Glutamatergic neuron (in vitro differentiated cells): ENCODE data around the gene PLCG1. TPM values are rescaled to one million over a fixed set of nuclear protein-coding genes. Genes with fewer than 3 reads are reported as not detected.
A peak's percentile ranks its signal among the peaks of the same experiment; 100 is the strongest.

ENCODE experiments used
- DNase-seq: peaks from one replicate; pipeline ENCODE4 v3.0.0; 2022
- H3K27ac Mint-ChIP-seq: one replicate; pipeline ENCODE4 v1.8.0; 2020; ENCODE audit warnings: mild to moderate bottlenecking, mixed read lengths, inconsistent platforms; ENCODE audit not compliant: unreplicated experiment
- H3K27me3 Mint-ChIP-seq: one replicate; pipeline ENCODE4 v1.8.0; 2020; ENCODE audit warnings: mild to moderate bottlenecking, moderate library complexity, mixed read lengths, inconsistent platforms; ENCODE audit not compliant: unreplicated experiment
- H3K36me3 Mint-ChIP-seq: one replicate; pipeline ENCODE4 v1.8.0; 2020; ENCODE audit warnings: mild to moderate bottlenecking, mixed read lengths, inconsistent platforms; ENCODE audit not compliant: unreplicated experiment
- H3K4me1 Mint-ChIP-seq: one replicate; pipeline ENCODE4 v1.8.0; 2020; ENCODE audit warnings: mild to moderate bottlenecking, low read depth, mixed read lengths, inconsistent platforms; ENCODE audit not compliant: unreplicated experiment
- H3K4me3 Mint-ChIP-seq: one replicate; pipeline ENCODE4 v1.8.0; 2020; ENCODE audit warnings: mild to moderate bottlenecking, mixed read lengths, inconsistent platforms; ENCODE audit not compliant: unreplicated experiment
- H3K9me3 Mint-ChIP-seq: one replicate; pipeline ENCODE4 v1.8.0; 2020; ENCODE audit warnings: mild to moderate bottlenecking, moderate library complexity, mixed read lengths, inconsistent platforms; ENCODE audit not compliant: unreplicated experiment
- total RNA-seq: library from RNA; stranded (reverse); fragmentation: NEBNext Ultra II Directional; extraction: Animal tissue kit (Norgen Biotek cat#: 25700); gene quantifications from one replicate; pipeline ENCODE4 v1.2.1, GENCODE V29; 2021; ENCODE audit not compliant: unreplicated experiment
- TF ChIP-seq, protein P1 (sequence below): fragments of 200-600 bp; sonication (generic); IDR thresholded peaks from one replicate; pipeline ENCODE4 v1.5.0; 2021; ENCODE audit not compliant: partially characterized antibody, unreplicated experiment

PLCG1 gene
- total RNA-seq, 1 donor from 2014 or later: 458 TPM

DNA sequence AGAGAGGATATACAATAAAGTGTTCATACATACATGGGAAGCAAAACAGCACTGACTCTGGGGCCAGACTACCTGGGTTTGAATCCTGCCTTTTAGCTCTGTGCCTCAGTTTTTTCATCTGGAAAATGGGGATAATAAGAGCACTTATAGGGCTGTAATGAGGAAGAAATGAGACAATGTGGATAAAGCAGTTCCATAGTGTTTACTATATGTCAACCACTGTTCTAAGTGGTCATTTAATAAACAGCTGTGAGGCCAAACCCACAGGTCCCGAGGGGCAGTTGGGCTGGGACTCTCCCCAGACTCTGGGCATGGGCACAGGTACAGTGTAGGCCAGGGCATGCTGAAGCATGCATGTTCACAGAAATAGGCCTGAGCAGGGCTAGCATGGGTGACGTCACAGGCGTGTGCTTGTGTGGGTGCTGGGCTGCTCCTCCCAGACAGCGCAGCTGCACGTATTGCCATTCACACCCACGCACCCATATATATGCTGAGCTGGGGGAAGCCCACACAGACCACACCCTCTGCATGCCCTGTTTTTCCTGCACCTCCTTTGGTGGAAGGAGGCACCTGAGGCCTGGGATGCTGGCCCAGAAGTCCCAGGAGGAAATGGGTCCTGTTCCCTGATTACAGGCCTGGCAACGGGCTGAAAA lies 3.5 kb upstream of the PLCG1 start:
- TF ChIP-seq, protein P1, sequence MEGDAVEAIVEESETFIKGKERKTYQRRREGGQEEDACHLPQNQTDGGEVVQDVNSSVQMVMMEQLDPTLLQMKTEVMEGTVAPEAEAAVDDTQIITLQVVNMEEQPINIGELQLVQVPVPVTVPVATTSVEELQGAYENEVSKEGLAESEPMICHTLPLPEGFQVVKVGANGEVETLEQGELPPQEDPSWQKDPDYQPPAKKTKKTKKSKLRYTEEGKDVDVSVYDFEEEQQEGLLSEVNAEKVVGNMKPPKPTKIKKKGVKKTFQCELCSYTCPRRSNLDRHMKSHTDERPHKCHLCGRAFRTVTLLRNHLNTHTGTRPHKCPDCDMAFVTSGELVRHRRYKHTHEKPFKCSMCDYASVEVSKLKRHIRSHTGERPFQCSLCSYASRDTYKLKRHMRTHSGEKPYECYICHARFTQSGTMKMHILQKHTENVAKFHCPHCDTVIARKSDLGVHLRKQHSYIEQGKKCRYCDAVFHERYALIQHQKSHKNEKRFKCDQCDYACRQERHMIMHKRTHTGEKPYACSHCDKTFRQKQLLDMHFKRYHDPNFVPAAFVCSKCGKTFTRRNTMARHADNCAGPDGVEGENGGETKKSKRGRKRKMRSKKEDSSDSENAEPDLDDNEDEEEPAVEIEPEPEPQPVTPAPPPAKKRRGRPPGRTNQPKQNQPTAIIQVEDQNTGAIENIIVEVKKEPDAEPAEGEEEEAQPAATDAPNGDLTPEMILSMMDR: no peak
- Mint-ChIP-seq H3K9me3 (peaks cover 11% of the 10 kb centered on the region), H3K36me3 (no peaks in the 10 kb centered on the region), H3K27me3 (peaks cover 17% of the 10 kb centered on the region), H3K4me1 (peaks cover 18% of the 10 kb centered on the region), H3K27ac (no peak overlapping the region), H3K4me3 (no peak overlapping the region)
- DNase-seq: no peak

DNA sequence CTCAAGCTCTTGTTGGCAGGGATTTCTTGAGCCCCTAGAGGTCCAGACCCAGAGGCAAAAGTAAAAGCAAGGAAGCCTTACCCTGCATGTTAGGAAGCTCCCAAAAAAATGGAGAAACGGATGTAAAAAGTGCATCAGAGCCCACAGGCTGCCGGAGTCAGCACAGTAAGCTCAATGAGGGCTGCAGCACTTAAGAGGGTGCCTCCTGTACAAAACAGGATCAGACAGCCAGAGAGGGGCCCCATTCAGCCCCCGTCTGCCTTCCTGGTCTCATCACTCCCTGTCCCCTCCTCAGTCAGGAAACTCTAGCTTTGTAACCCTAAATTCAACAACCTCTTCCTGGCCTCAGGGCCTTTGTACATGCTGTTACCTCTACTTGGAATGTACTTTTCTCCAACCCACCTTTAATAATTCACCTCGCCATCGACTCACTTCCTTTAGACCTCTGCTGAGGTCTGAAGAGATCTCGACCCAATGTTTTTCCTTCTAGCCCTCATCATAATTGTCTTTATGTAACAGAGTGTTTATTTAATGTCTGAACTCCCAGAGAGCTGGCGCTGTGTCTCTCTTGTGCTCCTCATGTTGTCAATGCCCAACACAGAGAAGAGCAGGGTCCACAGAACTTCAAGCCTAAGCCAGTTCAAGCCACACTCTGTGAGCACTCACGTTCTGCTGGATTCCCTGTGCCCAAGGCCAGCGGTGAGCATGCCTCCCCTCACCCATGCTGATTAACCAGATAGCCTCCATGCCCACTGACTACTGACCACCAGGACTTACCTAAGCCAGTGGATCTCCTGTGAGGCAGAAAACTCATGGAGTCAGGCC lies 2.8 kb upstream of the PLCG1 start:
- H3K27ac Mint-ChIP-seq: no peak overlapping the region

DNA sequence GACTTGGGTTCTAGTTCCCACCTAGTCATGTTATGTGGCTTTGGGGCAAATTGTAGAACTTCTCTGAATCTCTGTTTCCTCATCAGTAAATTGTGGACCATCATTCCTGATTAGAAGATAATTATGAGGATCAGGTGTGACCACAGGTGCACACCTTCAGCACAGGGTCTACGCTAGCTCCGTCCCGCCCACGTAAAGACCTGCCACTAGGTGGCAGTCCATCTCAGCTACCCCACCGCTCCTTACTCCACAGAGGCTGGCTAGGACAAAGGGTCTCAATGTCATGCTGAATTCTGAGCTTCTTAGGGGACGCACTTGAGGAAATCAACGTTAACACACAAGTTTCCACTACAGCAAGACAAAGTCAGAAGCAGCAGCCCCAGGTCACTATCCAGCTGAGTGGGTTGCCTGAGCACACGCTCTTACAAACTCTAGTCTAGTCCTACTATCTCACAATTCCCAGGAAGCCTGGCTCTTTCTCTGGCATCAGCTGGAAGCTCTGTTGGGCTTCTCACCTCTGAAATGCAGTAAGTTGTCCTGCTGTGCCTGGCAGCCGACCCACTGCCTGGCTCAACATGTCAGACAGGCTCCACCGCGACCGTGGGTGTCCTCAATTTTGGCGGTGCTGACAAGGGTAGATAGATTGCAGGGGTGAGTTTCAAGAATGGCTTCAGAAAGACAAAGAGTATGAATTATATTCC lies 2.0 kb upstream of the PLCG1 start:
- DNase-seq: peak; percentile 59

More for the DNA sequence above, 2.8 kb upstream of the PLCG1 start:
- no peak for DNase-seq
- Mint-ChIP-seq H3K27me3 (peaks cover 17% of the 10 kb centered on the region), H3K4me3 (no peak overlapping the region), H3K9me3 (peaks cover 15% of the 10 kb centered on the region), H3K36me3 (no peaks in the 10 kb centered on the region), H3K4me1 (peaks cover 24% of the 10 kb centered on the region)
- TF ChIP-seq, protein P1: no peak

DNA sequence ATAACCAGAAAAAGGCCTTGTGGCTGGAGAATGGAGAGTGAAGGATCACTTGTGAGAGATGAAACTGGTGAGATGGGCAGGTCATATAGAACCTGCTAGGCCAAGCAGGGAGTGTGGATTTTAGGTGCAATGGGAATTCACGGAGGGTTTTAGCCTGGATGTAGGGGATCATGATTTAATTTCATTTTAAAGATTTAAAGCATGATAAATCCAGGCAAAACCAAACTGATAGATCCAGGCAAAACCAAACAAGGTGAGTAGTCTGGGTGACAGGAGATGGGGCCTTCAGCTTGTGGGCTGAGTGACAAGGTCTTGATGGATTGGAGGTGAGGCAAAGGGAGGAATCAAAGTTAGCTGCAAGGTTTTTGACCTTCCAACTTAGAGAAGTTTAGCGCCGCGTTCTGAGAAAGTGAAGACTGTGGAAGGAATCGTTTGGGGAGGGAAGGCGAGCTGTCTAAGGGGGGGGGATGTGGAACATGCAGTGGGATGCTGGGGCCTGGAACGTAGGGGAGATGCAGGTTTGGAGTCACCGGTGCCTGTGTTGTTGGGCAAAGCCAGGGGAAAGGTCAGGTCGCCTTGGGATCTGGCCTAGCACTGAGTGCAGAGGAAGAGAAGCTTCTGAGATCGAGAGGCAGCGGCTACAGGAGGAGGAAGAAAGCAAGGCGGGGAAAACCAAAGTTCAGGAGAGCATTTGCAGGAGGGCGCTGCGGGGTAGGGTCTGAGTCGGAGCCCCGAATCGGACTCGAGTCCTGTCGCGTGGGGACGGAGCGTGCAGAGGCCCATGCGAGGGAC lies 1.3 kb upstream of the PLCG1 start:
- H3K4me3 Mint-ChIP-seq: peak overlapping the region; percentile 84
- DNase-seq: no peak
- H3K4me1 Mint-ChIP-seq: peaks cover 38% of the 10 kb centered on the region
- H3K27me3 Mint-ChIP-seq: peaks cover 17% of the 10 kb centered on the region
- peaks cover 16% of the 10 kb centered on the region for H3K9me3 Mint-ChIP-seq
- no peaks in the 10 kb centered on the region for H3K36me3 Mint-ChIP-seq
- TF ChIP-seq, protein P1: no peak
- peak overlapping the region; percentile 91 for H3K27ac Mint-ChIP-seq

More for the DNA sequence above, 2.0 kb upstream of the PLCG1 start:
- peaks cover 17% of the 10 kb centered on the region for H3K27me3 Mint-ChIP-seq
- no peaks in the 10 kb centered on the region for H3K36me3 Mint-ChIP-seq
- H3K4me3 Mint-ChIP-seq: peak overlapping the region; percentile 84
- peaks cover 16% of the 10 kb centered on the region for H3K9me3 Mint-ChIP-seq
- TF ChIP-seq, protein P1: peak; percentile 85
- peak overlapping the region; percentile 91 for H3K27ac Mint-ChIP-seq
- peaks cover 31% of the 10 kb centered on the region for H3K4me1 Mint-ChIP-seq
